Measurements from ENCODE around the gene EIF1AD.
"Not testable (repeated sequence)": the region's sequence is repeated elsewhere in the genome, so short reads cannot be mapped to it uniquely, and the experiment has no call there.

EIF1AD gene, protein sequence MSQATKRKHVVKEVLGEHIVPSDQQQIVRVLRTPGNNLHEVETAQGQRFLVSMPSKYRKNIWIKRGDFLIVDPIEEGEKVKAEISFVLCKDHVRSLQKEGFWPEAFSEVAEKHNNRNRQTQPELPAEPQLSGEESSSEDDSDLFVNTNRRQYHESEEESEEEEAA

DNA sequence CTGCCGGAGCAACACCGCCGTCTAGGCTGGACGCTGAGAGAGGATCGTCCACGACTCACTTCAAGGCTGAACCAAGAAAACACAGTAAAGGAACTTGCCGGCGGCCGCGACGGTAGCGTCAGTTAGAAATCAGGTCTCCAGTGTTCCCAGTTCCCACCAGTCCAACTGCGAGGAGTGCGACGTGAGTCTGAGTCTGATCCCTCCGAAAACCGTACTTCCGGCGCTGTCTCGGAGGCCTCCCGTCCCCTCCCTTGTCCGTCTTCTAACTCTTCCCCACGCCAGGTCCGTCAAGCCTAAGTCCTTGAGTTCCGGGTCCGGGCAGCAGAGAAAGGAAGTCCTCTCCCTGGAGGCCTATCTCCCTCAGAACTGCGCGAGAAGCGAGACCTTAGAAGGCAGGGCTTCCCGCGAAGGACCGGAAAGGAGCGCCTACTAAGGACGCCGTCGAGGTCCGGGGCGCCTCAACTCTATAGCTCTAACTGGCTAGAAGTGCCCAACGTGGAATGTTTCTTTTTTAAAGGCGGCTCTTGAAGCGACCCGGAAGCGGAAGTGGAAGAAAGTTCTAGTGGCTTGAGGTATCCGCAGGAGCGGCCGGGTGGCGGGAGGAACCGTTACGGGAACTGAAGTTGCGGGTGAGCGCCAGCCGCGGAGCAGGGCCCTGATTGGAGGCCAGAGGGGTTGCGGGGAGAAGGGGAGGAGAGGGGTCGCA is at the start of gene EIF1AD, which contains the start of gene BANF1:
Gene EIF1AD, minus strand, starts transcription at position 216 of the 706 bp plus-strand sequence. CDS start 1,768 bp downstream, outside the sequence.
Gene BANF1, plus strand, starts transcription at position 562 of the 706 bp plus-strand sequence. CDS start 748 bp downstream, outside the sequence.
- peak; percentile 81 to 91 for DNase-seq

DNA sequence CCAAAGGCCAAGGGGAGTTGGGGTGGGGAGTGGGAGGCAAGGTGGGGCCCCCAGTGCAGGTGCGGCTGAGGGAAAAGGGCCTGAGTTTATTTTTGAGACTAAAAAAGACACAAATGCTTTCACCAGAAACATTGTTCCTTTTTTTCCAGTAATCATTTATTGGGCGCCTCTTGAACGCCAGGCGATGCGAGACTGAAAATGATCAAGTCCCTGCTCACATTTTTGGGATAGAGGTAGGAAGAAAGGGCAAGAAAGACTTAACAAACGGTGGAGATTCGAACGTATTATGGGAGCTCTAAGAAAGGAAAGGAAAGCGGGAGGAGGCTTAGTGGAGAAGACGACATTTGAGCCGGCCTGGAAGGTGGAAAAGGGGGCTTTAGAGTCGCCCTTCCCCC is 49.4 kb upstream of the EIF1AD start:
- no peak for DNase-seq

DNA sequence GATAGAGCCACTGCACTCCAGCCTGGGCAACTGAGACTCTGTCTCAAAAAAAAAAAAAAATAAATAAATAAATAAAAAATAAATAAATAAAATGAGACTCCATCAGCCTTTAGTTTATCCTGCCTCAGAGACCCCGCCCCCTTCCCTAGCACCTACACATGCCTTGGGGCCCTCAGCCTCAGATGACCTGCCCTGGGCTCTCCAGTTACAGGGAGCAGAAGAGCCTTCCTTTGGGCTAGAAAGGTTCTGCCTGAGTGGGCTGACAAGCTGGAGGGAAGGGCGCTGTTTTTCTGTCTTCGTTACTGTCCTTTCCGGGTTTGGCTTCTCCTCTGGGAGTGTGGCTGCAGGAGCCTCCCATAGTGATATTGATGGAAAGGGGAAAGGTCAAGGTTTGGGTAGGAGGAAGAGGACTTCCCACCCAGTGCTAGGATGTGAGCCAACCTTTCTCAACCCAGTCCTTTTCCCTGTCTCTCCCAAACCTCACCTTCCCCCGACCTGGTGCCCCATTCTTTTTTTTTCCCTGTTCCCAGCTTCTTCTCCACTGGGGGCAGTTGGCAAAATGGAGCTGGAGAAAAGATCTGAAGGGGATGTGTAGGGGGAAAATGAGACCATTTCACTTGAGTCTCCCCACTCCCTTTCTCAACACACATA is 48.7 kb upstream of the EIF1AD start:
- no peak for DNase-seq

DNA sequence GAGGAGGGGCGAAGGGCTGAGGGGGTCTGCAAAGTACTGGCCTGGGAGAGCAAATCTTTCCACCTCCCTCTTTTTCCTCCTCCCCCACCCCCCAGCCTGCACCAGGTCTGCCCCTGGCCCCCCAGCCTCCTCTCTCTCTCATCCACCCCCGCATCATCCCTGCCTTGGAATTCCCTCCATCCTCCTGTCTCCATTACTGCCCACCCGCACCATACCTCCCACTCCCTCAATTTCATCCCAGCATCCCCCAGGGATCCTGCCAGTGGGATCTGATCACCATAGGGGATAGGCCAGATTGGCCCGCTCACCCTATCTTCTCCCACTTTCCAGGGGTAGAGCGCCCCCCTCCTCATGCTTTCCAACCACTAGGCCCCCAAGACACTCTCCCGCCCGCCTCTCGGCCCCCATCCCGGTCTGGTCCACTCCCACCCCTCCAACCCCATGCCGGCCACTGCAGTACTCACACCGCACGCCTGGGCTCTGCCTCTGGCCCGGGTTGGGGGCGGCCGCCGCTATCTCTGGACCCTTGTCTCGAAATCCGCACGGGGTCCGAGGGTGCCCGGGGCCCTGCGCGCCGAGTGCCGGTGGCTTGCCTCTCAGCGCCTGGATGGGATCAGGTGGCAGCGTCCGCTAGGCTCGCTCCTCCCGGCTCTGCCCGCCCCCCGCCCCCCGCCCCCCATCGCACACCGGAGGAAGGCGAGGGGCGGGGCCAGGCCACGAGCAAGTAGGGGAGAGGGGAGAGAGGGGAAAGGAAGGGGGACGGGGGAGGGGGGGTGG is 46.8 kb upstream of the EIF1AD start, which contains the start of gene GAL3ST3:
Gene GAL3ST3, minus strand, starts transcription at position 615 of the 777 bp plus-strand sequence. CDS start 3,746 bp downstream, outside the sequence.
- DNase-seq, result no peak

DNA sequence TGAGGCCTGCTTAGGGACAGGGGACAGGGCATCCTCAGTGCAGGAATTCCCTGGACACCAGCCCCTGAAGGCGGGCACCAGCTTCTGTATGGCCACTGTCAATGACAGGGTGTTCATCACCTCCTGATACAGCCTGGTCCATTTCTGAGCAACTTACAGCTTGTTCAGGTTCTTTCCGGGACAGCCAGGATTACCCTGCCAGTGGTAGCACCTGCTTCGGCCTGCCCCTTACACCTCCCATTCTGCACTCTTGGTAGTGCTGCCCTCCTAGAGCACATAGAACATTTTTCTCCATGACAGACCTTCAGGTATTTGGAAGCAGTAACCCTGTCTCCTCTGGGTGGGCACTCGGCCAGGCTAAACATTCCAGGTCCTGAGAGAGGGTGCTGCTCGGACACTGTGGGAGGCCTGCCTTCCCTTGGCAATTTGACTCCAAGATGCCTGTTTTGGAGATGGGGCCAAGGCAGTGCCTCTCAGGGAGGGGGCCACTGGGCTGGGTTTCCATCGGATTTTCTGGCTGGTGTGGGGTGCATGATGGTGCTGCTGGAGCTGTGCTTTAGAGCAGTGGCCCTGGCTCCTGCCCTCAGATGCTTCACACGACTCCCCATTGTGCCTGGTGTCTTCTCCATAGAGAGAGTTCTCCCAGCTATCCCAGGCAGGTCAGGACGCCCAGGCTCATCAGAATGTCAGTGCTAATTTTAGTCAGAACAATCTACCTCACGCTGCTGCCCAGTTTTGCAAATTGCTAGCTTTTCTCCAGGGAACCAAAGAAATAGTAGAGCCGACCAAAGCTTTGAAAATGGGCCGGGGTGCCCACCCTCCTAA is 45.8 kb upstream of the EIF1AD start:
- DNase-seq, result no peak

DNA sequence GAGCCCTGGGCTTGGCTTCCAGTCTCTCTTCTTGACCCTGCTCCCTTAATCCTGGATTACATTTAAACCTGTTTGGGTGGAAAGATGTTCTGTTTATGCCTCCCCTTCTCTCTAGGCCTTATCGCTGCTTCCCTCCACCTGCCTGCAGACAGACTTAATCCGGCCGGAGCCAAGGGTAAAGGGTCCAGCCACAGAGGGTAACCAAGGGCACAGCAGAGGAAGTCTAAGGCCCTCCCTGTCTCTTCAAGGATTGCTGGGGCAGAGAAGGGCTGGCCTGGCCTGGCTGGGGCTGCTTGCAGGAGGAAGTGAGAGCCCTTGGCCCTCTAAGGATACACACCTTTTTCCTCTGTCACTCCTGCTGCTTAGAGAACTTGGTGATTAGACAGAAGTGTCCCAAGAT is 44.9 kb upstream of the EIF1AD start:
- DNase-seq, result no peak

DNA sequence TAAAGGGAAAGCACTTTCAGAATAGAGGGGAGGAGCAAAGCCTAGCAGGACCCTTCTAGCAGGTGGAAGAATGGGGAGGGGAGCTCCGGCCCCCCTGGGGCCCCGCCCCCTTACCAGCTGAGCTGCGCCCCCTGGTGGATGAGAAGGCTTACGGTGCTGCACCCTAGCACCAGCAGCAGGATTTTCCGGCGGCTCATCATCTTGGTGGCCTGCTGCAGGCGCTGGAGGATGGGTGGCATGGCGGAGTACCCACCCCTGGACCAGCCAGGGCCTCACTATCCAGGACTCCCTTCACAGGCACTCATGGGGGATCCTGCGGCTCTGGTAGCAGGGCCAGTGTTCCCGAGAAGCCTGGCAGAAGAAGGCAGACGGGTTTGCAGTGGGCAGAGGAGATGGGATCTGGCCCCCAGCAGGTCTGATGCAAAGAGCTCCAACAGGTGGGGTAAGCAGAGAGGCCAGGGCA is 43.3 kb upstream of the EIF1AD start:
- DNase-seq, result peak; percentile 76 to 80

DNA sequence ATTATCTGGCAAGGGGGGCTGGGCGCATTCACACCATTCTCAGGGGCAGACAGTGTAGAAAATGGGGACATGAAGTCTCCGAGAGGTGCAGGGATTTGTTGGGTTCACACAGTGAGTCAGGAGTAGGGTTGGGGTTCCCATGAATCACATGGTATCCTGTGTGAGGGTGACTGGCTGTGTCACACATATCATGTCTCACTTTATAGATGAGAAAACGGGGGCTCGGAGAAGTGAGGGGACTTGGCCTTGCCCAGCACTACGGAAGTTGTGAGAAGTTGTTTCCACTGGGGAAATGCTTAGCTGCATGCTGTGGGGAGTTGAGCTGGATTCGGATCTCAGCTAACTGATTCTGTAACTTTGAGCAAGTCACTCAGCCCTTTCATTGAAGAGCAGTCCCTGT is 42.8 kb upstream of the EIF1AD start:
- peak in 1 of 2 experiments; percentile 27 for DNase-seq

DNA sequence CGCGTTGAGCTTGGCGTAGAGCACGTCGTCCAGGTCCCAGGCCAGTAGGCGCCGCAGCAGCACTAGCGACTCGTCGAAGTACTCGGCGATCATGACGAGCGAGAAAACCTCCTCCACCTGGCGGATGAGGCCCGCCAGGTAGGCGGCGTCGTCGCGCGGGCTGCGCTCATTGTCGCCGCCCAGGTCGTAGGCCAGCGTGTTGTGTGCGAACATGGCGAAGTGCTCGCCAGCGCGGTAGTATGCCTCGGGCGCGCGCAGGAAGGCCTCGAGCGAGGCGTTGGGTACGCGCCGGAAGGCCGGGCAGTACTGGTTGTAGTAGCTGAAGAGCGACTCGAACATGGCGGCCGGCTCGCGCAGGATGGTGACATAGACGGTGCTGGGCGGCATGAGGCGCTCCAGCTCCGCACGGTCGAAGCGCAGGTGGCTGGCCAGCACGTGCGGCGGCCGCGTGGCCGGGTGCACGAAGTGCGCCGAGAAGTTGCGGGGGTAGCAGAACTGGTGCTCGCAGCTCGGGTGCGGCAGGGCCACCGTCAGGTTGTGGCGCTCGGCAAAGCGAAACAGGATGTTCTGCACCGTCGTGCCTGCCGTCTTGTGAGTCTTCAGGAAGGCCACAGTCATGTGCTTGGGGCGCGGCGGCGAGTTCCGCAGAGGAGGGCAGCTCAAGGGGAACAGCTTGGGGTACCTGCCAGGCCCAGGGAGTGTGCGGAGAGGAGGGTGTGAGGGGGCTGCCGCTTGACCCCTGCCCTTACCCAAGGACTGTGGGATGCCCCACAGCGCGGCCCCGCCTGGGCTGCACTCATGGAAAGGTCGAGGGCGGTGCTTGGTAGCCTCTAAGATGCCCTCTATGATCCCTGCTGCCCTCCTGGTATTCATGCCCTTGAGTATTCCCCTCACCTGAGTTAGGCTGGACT is 41.3 kb upstream of the EIF1AD start:
- DNase-seq, result no peak

DNA sequence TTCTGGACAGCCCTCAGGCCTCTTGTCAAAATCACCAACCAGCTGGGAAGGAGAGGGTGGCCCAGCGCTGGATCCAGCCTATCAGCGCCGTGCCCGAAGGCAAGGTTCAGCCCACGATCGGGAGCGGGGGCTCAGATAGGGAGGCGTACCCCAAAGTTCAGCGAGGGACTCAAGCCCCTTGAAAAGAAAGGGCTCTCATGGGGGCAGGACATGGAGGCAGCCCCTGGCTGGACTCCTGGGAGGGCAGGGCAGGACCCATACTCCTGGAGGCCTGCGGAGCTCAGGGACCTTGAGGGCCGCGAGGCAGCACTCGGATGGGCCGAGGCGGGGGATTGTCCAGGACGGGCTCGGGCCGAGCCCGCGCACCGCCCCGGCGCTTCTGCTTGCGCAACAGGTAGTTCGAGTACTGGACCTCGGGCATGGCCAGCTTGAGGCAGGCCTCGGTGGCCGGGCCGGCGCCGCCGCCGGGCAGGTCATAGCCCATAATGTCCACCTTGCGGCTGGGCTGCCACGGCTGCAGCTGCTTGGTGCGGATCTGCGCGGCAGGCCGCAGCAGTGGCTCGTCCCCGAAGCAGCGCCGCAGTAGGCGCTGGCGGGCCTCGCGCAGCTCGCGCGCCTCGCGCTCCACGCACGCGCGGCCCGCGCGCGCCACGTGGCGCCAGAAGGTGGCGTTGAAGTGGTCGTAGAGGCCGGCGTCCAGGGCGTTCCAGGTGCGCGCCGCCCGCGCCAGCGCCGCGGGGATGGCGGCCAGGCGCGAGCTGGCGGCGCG is 40.5 kb upstream of the EIF1AD start:
- no peak for DNase-seq

DNA sequence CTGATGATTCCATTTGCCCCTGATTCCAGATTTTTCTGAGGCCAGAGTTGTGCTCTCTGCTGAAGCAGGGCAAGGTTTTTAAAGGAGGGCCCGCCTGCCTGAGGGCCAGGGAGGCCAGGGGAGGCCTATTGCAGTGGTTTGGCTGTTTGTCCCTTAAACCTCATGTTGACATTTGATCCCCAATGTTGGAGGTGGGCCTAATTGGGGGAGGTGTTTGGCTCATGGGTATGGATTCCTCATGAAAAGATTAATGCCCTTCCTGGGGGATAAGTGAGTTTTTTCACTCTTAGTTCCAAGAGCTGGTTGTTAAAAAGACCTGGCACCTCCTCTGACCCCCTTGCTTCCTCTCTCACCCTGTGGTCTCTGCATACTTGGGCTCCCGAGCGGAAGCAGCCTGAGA is 37.8 kb upstream of the EIF1AD start:
- DNase-seq, result no peak

DNA sequence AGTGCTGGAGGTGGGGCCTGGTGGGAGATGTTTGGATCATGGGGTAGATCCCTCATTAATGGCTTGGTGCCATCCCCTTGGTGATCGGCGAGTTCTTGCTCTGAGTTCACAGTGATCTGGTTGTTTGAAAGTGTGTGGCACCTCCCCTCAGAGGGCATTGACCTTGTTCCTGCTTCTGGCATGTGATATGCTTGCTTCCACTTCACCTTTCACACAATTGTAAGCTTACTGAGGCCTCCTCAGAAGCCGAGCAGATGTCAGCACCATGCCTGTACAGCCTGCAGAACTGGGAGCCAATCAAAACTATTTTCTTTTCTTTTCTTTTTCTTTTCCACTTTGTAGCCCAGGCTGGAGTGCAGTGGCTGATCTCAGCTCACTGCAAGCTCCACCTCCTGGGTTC is 35.4 kb upstream of the EIF1AD start:
- no peak for DNase-seq

DNA sequence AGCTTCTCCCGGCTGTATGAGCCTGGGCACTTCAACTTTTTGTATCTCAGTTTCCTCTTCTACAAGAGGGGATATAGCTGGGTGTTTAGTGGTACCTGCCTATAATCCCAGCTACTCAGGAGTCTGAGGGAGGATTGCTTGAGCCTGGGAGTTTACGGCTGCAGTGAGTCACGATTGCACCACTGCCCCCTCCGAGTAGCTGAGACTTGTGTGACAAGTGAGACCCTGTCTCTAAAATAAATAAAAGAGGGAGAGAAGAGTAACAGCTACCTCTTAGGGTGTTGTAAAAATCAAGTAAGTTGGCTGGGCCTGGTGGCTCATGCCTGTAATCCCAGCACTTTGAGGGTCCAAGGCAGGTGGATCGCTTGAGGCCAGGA is 34.4 kb upstream of the EIF1AD start:
- DNase-seq, result no peak

DNA sequence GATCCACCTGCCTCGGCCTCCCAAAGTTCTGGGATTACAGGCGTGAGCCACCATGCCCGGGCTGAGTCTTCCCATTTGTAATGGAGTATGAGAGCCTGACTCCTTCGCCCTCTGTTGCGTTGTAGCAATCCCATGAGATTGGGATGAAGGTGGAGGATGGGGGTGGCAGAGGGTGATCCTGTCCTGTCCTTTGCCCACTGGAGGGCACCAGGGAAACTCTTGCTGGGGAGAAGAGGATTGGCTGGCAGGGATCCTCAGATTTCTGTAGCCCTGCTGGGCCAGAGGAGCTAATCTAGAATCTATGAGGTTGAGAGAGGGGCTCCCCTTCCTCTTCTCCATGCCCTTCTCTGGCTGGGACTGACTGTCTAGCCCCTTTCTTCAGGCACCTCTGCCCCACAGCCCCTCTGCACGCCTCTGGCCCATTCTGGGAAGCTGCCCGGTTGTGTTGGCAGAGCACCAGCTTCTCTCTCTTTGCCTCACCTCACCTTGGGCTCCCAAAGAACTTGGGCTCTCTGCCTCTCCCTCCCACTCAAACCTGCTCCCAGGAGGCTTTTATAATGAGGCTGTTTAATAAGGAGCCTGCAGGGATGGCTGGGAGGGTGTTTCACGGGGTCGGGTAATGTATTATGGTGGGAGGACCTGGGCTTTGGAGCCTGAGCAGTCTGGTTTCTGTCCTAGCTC is 33.8 kb upstream of the EIF1AD start:
- no peak for DNase-seq

DNA sequence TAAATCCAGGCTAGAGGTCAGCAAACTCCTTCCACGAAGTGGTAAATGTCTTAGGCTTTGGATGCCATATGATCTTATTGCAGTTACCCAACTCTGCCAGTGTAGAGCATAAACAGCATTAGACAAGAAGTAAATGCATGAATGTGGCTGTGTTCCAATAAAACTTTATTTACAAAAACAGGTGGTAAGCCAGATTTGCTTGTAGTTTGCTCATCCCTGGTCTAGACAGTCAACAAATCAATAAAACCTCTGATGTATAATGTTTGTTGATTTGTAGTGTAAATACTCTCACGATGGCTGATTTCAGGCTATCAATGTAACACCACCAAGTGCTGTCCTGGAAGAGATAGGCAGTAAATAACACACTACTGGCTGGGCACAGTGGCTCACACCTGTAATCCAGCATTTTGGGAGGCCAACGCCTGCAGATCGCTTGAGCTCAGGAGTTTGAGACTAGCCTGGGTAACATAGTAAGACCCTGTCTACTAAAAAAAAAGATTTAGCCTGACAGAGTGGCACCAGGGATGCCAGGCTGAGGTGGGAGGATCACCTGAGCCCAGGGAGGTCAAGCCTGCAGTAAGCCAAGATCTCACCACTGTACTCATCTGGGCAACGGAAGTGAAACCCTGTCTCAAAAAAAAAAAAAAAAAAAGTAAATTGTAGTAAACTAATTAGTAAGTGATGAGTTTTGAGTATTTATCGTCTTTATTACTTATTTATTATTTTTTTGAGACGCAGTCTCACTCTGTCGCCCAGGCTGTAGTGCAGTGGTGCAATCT is 31.2 kb upstream of the EIF1AD start:
- no peak for DNase-seq

DNA sequence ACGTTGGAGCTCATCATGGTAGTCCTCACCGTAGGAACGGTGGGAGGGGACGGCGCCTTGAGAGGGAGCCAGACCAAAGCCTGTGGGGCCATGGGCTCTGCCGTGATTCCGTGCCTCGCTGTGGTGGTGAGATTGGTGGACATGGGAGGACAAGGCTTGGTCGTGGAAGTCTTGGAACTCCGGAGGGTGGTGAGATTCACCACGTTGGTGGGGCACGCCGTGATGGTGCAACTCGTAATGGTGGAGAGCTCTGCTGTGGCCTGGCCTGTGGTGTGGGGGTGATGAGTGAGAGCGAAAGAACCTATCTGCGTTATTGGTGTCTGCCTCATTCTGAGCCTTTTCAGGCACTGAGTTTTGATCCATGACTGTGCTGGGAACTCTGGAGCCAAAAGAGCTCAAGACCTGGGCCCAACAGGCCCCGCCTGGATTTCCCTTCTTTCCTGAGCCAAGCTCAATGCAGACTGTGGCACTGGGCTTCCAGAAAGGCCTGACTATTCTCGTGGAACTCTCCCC is 24.1 kb upstream of the EIF1AD start, which contains the start of gene CATSPER1:
Gene CATSPER1, minus strand, starts transcription at position 463 of the 513 bp plus-strand sequence. Its CDS starts 100 bp downstream, at position 363.
- no peak for DNase-seq

DNA sequence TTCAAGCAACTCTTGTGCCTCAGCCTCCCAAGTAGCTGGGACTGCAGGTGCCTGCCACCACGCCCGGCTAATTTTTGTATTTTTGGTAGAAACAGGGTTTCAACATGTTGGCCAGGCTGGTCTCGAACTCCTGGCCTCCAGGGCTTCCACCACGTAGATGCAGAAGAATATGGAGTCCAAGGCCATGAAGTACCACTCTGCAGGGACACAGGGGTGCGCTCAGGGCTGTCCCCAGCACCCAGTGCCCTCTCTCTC is 21.2 kb upstream of the EIF1AD start:
- DNase-seq, result not testable (repeated sequence)

DNA sequence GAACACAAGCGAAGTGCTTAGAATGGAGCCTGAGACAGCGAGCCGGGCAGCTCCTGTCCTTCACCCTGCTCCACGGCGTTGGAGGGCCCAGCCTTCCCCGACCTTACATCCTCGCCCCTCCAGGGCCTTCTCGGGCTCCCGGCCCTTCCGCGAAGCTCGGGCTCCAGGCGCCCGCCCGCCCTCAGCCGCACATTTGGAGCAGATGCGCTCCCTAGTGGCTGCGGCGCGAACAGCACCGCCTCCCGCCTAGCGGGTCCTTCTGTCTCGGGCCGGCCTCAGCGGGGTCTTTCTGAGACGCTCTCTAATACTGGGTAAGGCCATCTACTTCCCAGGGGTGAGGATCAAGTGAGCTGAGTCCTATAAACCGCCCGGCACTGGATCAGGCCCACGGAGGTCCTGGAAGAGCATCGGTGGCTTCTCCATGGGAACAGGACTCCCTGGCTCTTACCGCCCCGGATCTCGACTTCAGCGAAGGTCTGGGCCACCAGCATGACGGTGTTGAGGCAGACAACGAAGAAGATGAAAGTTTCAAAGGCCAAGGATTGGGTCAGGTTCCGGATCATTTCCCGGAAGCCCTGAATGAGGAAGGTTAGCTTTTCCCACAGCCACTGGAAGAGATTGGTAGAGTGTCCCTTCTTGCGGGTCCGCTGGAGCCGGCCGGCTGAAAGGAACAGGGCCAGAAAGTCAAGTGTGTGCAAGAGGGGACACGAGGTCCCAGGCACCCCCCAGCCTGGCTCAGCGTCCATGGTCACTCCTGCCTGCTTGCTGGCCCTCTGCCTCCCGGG is 20.6 kb upstream of the EIF1AD start:
- DNase-seq, result peak; percentile 60 to 81

Data from stimulated activated CD4-positive, alpha-beta T cell treated with anti-CD3 and anti-CD28 coated beads, Interleukin-4, amount 100 ng/mL, for 4 hours (primary cell).